HFFc6 (cell line): ENCODE measurements around the gene TMEM256. TPM values are rescaled to one million over a fixed set of nuclear protein-coding genes. Genes with fewer than 3 reads are reported as not detected.
A peak's percentile ranks its signal among the peaks of the same experiment; 100 is the strongest.

ENCODE experiments used
- DNase-seq: peaks from one replicate; pipeline ENCODE4 v3.0.0-alpha.2; 2018
- H3K27ac Mint-ChIP-seq: 2 replicates; pipeline ENCODE4 v1.8.0; 2020; ENCODE audit warnings: mild to moderate bottlenecking, mixed read lengths
- H3K27me3 Mint-ChIP-seq: 2 replicates; pipeline ENCODE4 v1.8.0; 2021; ENCODE audit warnings: mild to moderate bottlenecking, moderate library complexity, mixed read lengths; ENCODE audit not compliant: insufficient read depth
- H3K36me3 Mint-ChIP-seq: 2 replicates; pipeline ENCODE4 v1.8.0; 2021; ENCODE audit warnings: low read depth, mixed read lengths
- H3K4me1 Mint-ChIP-seq: 2 replicates; pipeline ENCODE4 v1.8.0; 2020; ENCODE audit warnings: low read depth, mixed read lengths
- H3K4me3 Mint-ChIP-seq: 2 replicates; pipeline ENCODE4 v1.8.0; 2020; ENCODE audit warnings: mild to moderate bottlenecking, moderate library complexity, mixed read lengths
- H3K9me3 Mint-ChIP-seq: 2 replicates; pipeline ENCODE4 v1.8.0; 2020; ENCODE audit warnings: mild to moderate bottlenecking, mixed read lengths
- CTCF ChIP-seq: fragments of 200-600 bp; sonication (generic); IDR thresholded peaks from 2 replicates; pipeline ENCODE4 v1.5.0; 2021; ENCODE audit warnings: antibody characterized with exemption, mild to moderate bottlenecking
- total RNA-seq, 6 experiments: library from RNA; stranded (reverse); fragmentation: NEBNext Ultra II Directional; extraction: Animal tissue kit (Norgen Biotek cat#: 25700); gene quantifications; 2 replicates in 1 of 6; 3 replicates in 5 of 6; pipeline ENCODE4 v1.2.3, GENCODE V29; 2021

Gene TMEM256
- total RNA-seq, 6 experiments from 2014 or later = 52.2 to 79.1 (median 72.3) TPM

GRCh38 chr17:7403727-7403976, 245 bp downstream of the TMEM256 start:
- peak overlapping the region; percentile 92 for H3K4me3 Mint-ChIP-seq
- peak overlapping the region; percentile 87 for H3K27ac Mint-ChIP-seq
- H3K9me3 Mint-ChIP-seq = no peaks in the 10 kb centered on the region
- H3K36me3 Mint-ChIP-seq = peaks cover 14% of the 10 kb centered on the region
- H3K27me3 Mint-ChIP-seq = no peaks in the 10 kb centered on the region
- peaks cover 33% of the 10 kb centered on the region for H3K4me1 Mint-ChIP-seq
- TF ChIP-seq CTCF = no peak
- no peak for DNase-seq

- Mint-ChIP-seq H3K27me3 (no peaks in the 10 kb centered on the region), H3K36me3 (peaks cover 14% of the 10 kb centered on the region), H3K9me3 (no peaks in the 10 kb centered on the region), H3K27ac (peak overlapping the region; percentile 87), H3K4me3 (peak overlapping the region; percentile 92), H3K4me1 (peaks cover 33% of the 10 kb centered on the region)
- DNase-seq = no peak
- no peak for TF ChIP-seq CTCF
These were observed 712 bp downstream of the TMEM256 start for GRCh38 chr17:7403043-7403726.

- Mint-ChIP-seq H3K4me1 (peaks cover 30% of the 10 kb centered on the region), H3K4me3 (no peak overlapping the region)
These were observed 5.3 kb downstream of the TMEM256 start for GRCh38 chr17:7398612-7399011.

GRCh38 chr17:7396147-7396546, 7.8 kb downstream of the TMEM256 start:
- no peak; the same call in 1 of the 2 replicates for TF ChIP-seq CTCF
- no peak overlapping the region for H3K27ac Mint-ChIP-seq
- no peaks in the 10 kb centered on the region for H3K9me3 Mint-ChIP-seq
- no peak overlapping the region for H3K4me3 Mint-ChIP-seq
- DNase-seq = no peak
- peaks cover 12% of the 10 kb centered on the region for H3K36me3 Mint-ChIP-seq
- H3K27me3 Mint-ChIP-seq = peaks cover 2% of the 10 kb centered on the region; the same call in 1 of the 2 replicates
- H3K4me1 Mint-ChIP-seq = peaks cover 14% of the 10 kb centered on the region

More at GRCh38 chr17:7398612-7399011, 5.3 kb downstream of the TMEM256 start:
- peaks cover 2% of the 10 kb centered on the region; the same call in 1 of the 2 replicates for H3K27me3 Mint-ChIP-seq
- TF ChIP-seq CTCF = no peak
- peaks cover 14% of the 10 kb centered on the region for H3K36me3 Mint-ChIP-seq
- DNase-seq = no peak
- H3K9me3 Mint-ChIP-seq = no peaks in the 10 kb centered on the region
- H3K27ac Mint-ChIP-seq = no peak overlapping the region

- Mint-ChIP-seq H3K4me1 (peaks cover 8% of the 10 kb centered on the region), H3K27me3 (peaks cover 2% of the 10 kb centered on the region; the same call in 1 of the 2 replicates), H3K27ac (peak within 1 kb of the TSS; percentile 85), H3K9me3 (no peaks in the 10 kb centered on the region), H3K36me3 (peaks cover 11% of the 10 kb centered on the region; the same call in 1 of the 2 replicates), H3K4me3 (peak within 1 kb of the TSS; percentile 95)
- TF ChIP-seq CTCF = peak; percentile 57
- DNase-seq = peak; percentile 85
These were observed 9.3 kb downstream of the TMEM256 start, which contains the start of gene PLSCR3 for GRCh38 chr17:7394452-7395191. Gene PLSCR3 (minus strand): TSS chr17:7394525. CDS start chr17:7394110, 415 bp downstream.
